ENCODE data around the gene MMP14.
A peak's percentile ranks its signal among the peaks of the same experiment; 100 is the strongest.
"Not testable (repeated sequence)": the region's sequence is repeated elsewhere in the genome, so short reads cannot be mapped to it uniquely, and the experiment has no call there.

MMP14 gene

GRCh38 chr14:22814941-22815713, 21.3 kb upstream of the MMP14 start, which contains the start of gene SLC7A7:
TSS of gene SLC7A7 (minus strand) at chr14:22815435. CDS start at chr14:22813398, 2,037 bp downstream.
- DNase-seq: no peak

GRCh38 chr14:22819151-22819988, 17.0 kb upstream of the MMP14 start:
- DNase-seq: no peak

GRCh38 chr14:22820731-22821130, 15.7 kb upstream of the MMP14 start:
- DNase-seq: no peak

- DNase-seq: no peak
Measured at GRCh38 chr14:22821193-22822015, 15.0 kb upstream of the MMP14 start.

- no peak for DNase-seq
Measured at GRCh38 chr14:22822016-22822570, 14.3 kb upstream of the MMP14 start.

- peak in 3 of 4 experiments; percentile 26 to 65 (median 36) for DNase-seq
Measured at GRCh38 chr14:22822571-22823098, 13.8 kb upstream of the MMP14 start.

- DNase-seq: no peak
Measured at GRCh38 chr14:22824711-22825359, 11.6 kb upstream of the MMP14 start.

GRCh38 chr14:22829076-22829660, 7.2 kb upstream of the MMP14 start:
- DNase-seq: not testable (repeated sequence)

- DNase-seq: peak; percentile 61 to 87 (median 70)
Measured at GRCh38 chr14:22829661-22830442, 6.5 kb upstream of the MMP14 start, which contains the start of gene MRPL52. TSS of gene MRPL52 (plus strand) at chr14:22829887. CDS start at chr14:22829913, 26 bp downstream.

- DNase-seq: no peak
Measured at GRCh38 chr14:22830443-22831010, 5.9 kb upstream of the MMP14 start.

- no peak for DNase-seq
Measured at GRCh38 chr14:22835505-22835904, 880 bp upstream of the MMP14 start.

GRCh38 chr14:22837114-22837749, 847 bp downstream of the MMP14 start:
- peak in 1 of 4 experiments; percentile 16 for DNase-seq

- no peak for DNase-seq
Measured at GRCh38 chr14:22837750-22838538, 1.6 kb downstream of the MMP14 start.

- DNase-seq: no peak
Measured at GRCh38 chr14:22838631-22839041, 2.3 kb downstream of the MMP14 start.

- no peak for DNase-seq
Measured at GRCh38 chr14:22839159-22839779, 2.9 kb downstream of the MMP14 start.

GRCh38 chr14:22841311-22841710, 4.9 kb downstream of the MMP14 start:
- DNase-seq: no peak

- DNase-seq: no peak
Measured at GRCh38 chr14:22841769-22842168, 5.4 kb downstream of the MMP14 start.

Data from activated naive CD4-positive, alpha-beta T cell (primary cell).